HepG2 (cell line): ENCODE data around the gene FKBP1B. TPM values are rescaled to one million over a fixed set of nuclear protein-coding genes. Genes with fewer than 3 reads are reported as not detected.

Experiments
- CENPX ChIP-seq: sonication (generic); formaldehyde crosslinking; IDR thresholded peaks from 2 replicates; pipeline ENCODE4 v1.9.0; 2021; ENCODE audit warnings: mild to moderate bottlenecking, missing genetic modification reagents, moderate library complexity
- FOXK1 ChIP-seq: sonication (generic); formaldehyde crosslinking; IDR thresholded peaks from 2 replicates; pipeline ENCODE4 v1.4.0; 2020; ENCODE audit warnings: low read depth, missing genetic modification reagents, borderline replicate concordance
- HBP1 ChIP-seq: IDR thresholded peaks from 2 replicates; pipeline ENCODE4 v1.6.1; 2016; ENCODE audit warnings: low read depth, control low read depth
- HNRNPL ChIP-seq: fragments of 200-400 bp; formaldehyde crosslinking; IDR thresholded peaks from 2 replicates; pipeline ENCODE4 v1.6.1; 2017; ENCODE audit warnings: mild to moderate bottlenecking, low read depth, low read length
- KDM6A ChIP-seq: IDR thresholded peaks from 2 replicates; pipeline ENCODE4 v1.6.1; 2016; ENCODE audit warnings: low read depth
- MAFF ChIP-seq: IDR thresholded peaks from 2 replicates; pipeline ENCODE4 v1.6.1; 2011; ENCODE audit warnings: low read depth, low read length, improper control_type of control experiment
- NFE2 ChIP-seq: sonication (generic); formaldehyde crosslinking; IDR thresholded peaks from 2 replicates; pipeline ENCODE4 v1.4.0; 2020; ENCODE audit warnings: missing genetic modification reagents
- REST ChIP-seq, 2 experiments: IDR thresholded peaks; 2 replicates each; pipeline ENCODE4 v1.6.1; 2011 to 2012; ENCODE audit warnings: low read length in 2 of 2, borderline replicate concordance in 1 of 2, low read depth in 1 of 2, mild to moderate bottlenecking in 1 of 2, moderate library complexity in 1 of 2
- SNRNP70 ChIP-seq: fragments of 200-400 bp; formaldehyde crosslinking; IDR thresholded peaks from 2 replicates; pipeline ENCODE4 v1.6.1; 2017; ENCODE audit warnings: mild to moderate bottlenecking, low read depth, low read length, moderate library complexity
- TEAD3 ChIP-seq: optimal IDR thresholded peaks from 2 replicates; pipeline ENCODE3; 2016; ENCODE audit warnings: borderline replicate concordance
- THAP8 ChIP-seq: sonication (generic); formaldehyde crosslinking; IDR thresholded peaks from 2 replicates; pipeline ENCODE4 v1.5.1; 2020; ENCODE audit warnings: missing genetic modification reagents, mild to moderate bottlenecking, borderline replicate concordance
- ZFP37 ChIP-seq: sonication (generic); formaldehyde crosslinking; IDR thresholded peaks from 2 replicates; pipeline ENCODE4 v1.4.0; 2020; ENCODE audit warnings: missing genetic modification reagents, borderline replicate concordance
- ZNF496 ChIP-seq: sonication (generic); formaldehyde crosslinking; IDR thresholded peaks from 2 replicates; pipeline ENCODE4 v1.8.1; 2023; ENCODE audit warnings: mild to moderate bottlenecking, moderate library complexity, missing genetic modification reagents; ENCODE audit not compliant: insufficient replicate concordance
- ZNF503 ChIP-seq: sonication (generic); formaldehyde crosslinking; IDR thresholded peaks from 2 replicates; pipeline ENCODE4 v1.4.0; 2020; ENCODE audit warnings: missing genetic modification reagents
- polyA plus RNA-seq, 8 experiments: library from polyadenylated mRNA; depleted of rRNA in 3 of 8; stranded (reverse) in 7 of 8; unstranded in 1 of 8; fragments of >200 nt; fragmentation: Illumina TruSeq in 4 of 8; extraction: Trizol in 4 of 8; gene quantifications; 2 replicates each; pipeline versions ENCODE4 v1.2.1 to v1.2.3, GENCODE V29; 2011 to 2016; ENCODE audit warnings: low read depth in 4 of 8, missing spikeins in 1 of 8, mixed read lengths in 1 of 8; ENCODE audit not compliant: insufficient read depth in 1 of 8
- total RNA-seq, 5 experiments: library from RNA; depleted of rRNA; stranded (reverse); fragments of >200 nt; fragmentation: Illumina TruSeq; extraction: Trizol; gene quantifications; 2 replicates each; pipeline ENCODE4 v1.2.3, GENCODE V29; 2016; ENCODE audit warnings: low read depth in 1 of 5
- TF ChIP-seq, protein P1 (sequence below): sonication (generic); formaldehyde crosslinking; IDR thresholded peaks from 2 replicates; pipeline ENCODE4 v1.9.0; 2021; ENCODE audit warnings: missing genetic modification reagents, mild to moderate bottlenecking, borderline replicate concordance
- TF ChIP-seq, protein P2 (sequence below): sonication (generic); formaldehyde crosslinking; IDR thresholded peaks from 2 replicates; pipeline ENCODE4 v1.4.0; 2020; ENCODE audit warnings: mild to moderate bottlenecking, low read depth, missing genetic modification reagents

The FKBP1B gene
- total and polyA plus RNA-seq, 2 of the 13 experiments (the other 11 are each of a cell fraction or from before 2014, with no cell fraction given) = 35.2 to 96.3 TPM

DNA sequence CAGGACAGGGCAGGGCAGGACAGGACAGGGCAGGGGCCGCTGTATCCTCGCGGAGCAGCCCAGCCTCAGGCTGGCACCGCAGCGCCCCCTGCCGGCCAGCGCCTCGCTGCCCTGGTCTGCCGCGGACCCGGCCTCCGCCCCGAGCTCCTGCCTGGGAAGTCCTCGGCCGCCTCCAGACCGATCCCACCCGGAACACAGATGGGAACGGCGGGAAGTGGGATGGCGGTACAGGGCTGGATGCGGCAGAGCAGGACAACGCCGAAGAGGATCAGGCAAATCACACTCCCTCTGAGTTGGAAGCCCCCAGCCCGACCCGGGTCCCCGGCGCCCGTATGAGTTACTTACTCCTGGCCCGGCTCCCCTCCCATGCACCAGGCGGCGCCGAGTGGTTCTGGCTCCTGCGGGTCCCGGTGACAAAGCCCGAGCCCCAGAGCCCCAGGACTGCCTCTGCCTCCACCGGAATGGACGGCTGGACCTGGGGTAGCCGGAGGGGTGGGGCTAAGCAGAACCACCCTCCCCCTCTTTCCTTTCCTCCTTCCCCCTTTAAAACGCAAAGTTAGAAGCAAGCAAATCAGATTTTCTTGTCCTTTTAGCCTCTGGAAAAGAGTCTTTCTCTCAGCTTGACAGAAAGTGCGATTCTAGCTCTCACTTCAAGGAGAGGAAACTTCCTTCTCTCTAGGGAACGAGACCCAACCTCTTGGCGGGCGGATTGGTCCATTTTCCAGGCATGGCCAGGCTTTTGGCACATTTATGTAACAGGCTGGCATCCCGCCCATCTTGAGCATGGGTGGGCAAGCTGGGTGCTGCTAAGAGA is 35.1 kb downstream of the FKBP1B start, which contains the start of gene TP53I3 (continued):
- no peak; the same call in 1 of the 2 replicates for TF ChIP-seq HBP1 (CRISPR knock-in tag)
- TF ChIP-seq FOXK1 (CRISPR knock-in tag) = no peak
- no peak for TF ChIP-seq KDM6A (CRISPR knock-in tag)
- TF ChIP-seq, protein P1, sequence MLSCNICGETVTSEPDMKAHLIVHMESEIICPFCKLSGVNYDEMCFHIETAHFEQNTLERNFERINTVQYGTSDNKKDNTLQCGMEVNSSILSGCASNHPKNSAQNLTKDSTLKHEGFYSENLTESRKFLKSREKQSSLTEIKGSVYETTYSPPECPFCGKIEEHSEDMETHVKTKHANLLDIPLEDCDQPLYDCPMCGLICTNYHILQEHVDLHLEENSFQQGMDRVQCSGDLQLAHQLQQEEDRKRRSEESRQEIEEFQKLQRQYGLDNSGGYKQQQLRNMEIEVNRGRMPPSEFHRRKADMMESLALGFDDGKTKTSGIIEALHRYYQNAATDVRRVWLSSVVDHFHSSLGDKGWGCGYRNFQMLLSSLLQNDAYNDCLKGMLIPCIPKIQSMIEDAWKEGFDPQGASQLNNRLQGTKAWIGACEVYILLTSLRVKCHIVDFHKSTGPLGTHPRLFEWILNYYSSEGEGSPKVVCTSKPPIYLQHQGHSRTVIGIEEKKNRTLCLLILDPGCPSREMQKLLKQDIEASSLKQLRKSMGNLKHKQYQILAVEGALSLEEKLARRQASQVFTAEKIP (CRISPR knock-in tag) = no peak
- peak; percentile 89; the same call in 1 of the 2 replicates for TF ChIP-seq HNRNPL
- TF ChIP-seq ZNF496 (CRISPR knock-in tag) = no peak
- TF ChIP-seq REST (IDR thresholded peaks at IDR 0.05; ENCODE audit: borderline replicate concordance in 1 of 2, low read depth in 1 of 2, low read length in 2 of 2) = no peak; a peak in 1 of 4 replicates
- TF ChIP-seq ZFP37 = no peak
- TF ChIP-seq NFE2 (CRISPR knock-in tag) = no peak
- TF ChIP-seq, protein P2, sequence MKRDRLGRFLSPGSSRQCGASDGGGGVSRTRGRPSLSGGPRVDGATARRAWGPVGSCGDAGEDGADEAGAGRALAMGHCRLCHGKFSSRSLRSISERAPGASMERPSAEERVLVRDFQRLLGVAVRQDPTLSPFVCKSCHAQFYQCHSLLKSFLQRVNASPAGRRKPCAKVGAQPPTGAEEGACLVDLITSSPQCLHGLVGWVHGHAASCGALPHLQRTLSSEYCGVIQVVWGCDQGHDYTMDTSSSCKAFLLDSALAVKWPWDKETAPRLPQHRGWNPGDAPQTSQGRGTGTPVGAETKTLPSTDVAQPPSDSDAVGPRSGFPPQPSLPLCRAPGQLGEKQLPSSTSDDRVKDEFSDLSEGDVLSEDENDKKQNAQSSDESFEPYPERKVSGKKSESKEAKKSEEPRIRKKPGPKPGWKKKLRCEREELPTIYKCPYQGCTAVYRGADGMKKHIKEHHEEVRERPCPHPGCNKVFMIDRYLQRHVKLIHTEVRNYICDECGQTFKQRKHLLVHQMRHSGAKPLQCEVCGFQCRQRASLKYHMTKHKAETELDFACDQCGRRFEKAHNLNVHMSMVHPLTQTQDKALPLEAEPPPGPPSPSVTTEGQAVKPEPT = peak; percentile 4; the same call in 1 of the 2 replicates
- TF ChIP-seq THAP8 = peak; percentile 82; the same call in 1 of the 2 replicates
- no peak for TF ChIP-seq MAFF
- no peak for TF ChIP-seq TEAD3 (CRISPR knock-in tag)
- no peak for TF ChIP-seq ZNF503 (CRISPR knock-in tag)
- TF ChIP-seq CENPX (CRISPR knock-in tag) = no peak
- no peak for TF ChIP-seq SNRNP70
